ENCODE measurements around the gene BORCS8.

The BORCS8 gene

GRCh38 chr19:19162495-19162894, 29.5 kb downstream of the BORCS8 start:
- no peak overlapping the region for H3K4me2 ChIP-seq (ENCODE audit: low read depth, low read length, poor library complexity, severe bottlenecking)
- H3F3A ChIP-seq (ENCODE audit: low read depth) = no peaks in the 10 kb centered on the region
- no peaks in the 10 kb centered on the region for H3K36me3 ChIP-seq (ENCODE audit: insufficient read depth, low read length)
- no peak overlapping the region for H2AFZ ChIP-seq (ENCODE audit: low read length)
- H3K9me2 ChIP-seq (replicated peaks; ENCODE audit: low read depth, low read length) = no peaks in the 10 kb centered on the region
- H3K9ac ChIP-seq (ENCODE audit: low read depth, low read length, poor library complexity, severe bottlenecking) = no peak overlapping the region
- no peaks in the 10 kb centered on the region for H3K4me1 ChIP-seq (ENCODE audit: insufficient read depth, low read length, poor library complexity, severe bottlenecking)
- no peaks in the 10 kb centered on the region for H3K27me3 ChIP-seq (ENCODE audit: insufficient read depth, low read length, poor library complexity, severe bottlenecking)
- H4K20me1 ChIP-seq (ENCODE audit: insufficient read depth, low read length, poor library complexity, severe bottlenecking) = no peaks in the 10 kb centered on the region
- no peaks in the 10 kb centered on the region for H3K9me3 ChIP-seq (ENCODE audit: insufficient read depth, low read depth, low read length)
- H3K4me3 ChIP-seq (ENCODE audit: low read length, poor library complexity, severe bottlenecking) = no peak overlapping the region
- TF ChIP-seq, protein P1, sequence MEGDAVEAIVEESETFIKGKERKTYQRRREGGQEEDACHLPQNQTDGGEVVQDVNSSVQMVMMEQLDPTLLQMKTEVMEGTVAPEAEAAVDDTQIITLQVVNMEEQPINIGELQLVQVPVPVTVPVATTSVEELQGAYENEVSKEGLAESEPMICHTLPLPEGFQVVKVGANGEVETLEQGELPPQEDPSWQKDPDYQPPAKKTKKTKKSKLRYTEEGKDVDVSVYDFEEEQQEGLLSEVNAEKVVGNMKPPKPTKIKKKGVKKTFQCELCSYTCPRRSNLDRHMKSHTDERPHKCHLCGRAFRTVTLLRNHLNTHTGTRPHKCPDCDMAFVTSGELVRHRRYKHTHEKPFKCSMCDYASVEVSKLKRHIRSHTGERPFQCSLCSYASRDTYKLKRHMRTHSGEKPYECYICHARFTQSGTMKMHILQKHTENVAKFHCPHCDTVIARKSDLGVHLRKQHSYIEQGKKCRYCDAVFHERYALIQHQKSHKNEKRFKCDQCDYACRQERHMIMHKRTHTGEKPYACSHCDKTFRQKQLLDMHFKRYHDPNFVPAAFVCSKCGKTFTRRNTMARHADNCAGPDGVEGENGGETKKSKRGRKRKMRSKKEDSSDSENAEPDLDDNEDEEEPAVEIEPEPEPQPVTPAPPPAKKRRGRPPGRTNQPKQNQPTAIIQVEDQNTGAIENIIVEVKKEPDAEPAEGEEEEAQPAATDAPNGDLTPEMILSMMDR (conservative IDR thresholded peaks at IDR 0.05; ENCODE audit: low read length) = no peak
- no peaks in the 10 kb centered on the region for H3K79me2 ChIP-seq (ENCODE audit: insufficient read depth, low read length)

DNA sequence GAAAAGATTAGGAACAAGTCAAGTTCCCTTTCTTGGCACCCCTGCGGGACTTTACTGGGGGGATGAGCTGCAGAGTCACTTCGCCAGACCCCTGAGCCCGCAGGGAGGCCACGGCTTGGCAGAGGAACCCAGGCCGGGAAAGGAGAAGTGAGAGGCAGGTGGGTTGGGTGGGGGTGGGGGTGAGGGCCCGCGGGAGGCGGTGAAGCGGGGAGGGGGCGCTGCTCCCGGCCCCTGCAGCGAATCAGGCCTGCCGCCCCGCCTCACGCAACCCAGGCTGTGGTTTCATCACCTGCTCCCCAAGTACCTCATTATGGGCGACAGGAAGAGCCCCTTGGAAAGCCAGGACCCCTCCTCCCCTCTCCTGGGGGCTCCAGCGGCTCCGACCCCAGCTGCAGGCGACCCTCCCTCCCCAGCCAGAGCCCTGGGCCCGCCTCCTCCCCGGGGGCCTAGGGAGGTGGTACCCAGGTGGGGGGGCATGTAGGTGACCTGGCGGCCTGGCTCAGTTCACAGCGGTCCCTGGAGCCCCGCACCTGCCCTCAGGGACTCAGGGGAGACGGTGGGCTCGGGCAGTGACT, 31.4 kb downstream of the BORCS8 start:
- no peak overlapping the region for H3K4me3 ChIP-seq (ENCODE audit: low read length, poor library complexity, severe bottlenecking)
- H2AFZ ChIP-seq (ENCODE audit: low read length) = no peak overlapping the region
- no peak overlapping the region for H3K4me2 ChIP-seq (ENCODE audit: low read depth, low read length, poor library complexity, severe bottlenecking)
- no peak for TF ChIP-seq EZH2phosphoT487 (IDR thresholded peaks at IDR 0.05; ENCODE audit: borderline replicate concordance)
- TF ChIP-seq, protein P1 (conservative IDR thresholded peaks at IDR 0.05; ENCODE audit: low read length) = no peak
- no peaks in the 10 kb centered on the region for H3K36me3 ChIP-seq (ENCODE audit: insufficient read depth, low read length)
- no peak overlapping the region for H3K9ac ChIP-seq (ENCODE audit: low read depth, low read length, poor library complexity, severe bottlenecking)
- no peaks in the 10 kb centered on the region for H3K79me2 ChIP-seq (ENCODE audit: insufficient read depth, low read length)
- no peaks in the 10 kb centered on the region for H3F3A ChIP-seq (ENCODE audit: low read depth)
- no peaks in the 10 kb centered on the region for H3K27me3 ChIP-seq (ENCODE audit: insufficient read depth, low read length, poor library complexity, severe bottlenecking)
- no peaks in the 10 kb centered on the region for H4K20me1 ChIP-seq (ENCODE audit: insufficient read depth, low read length, poor library complexity, severe bottlenecking)
- H3K4me1 ChIP-seq (ENCODE audit: insufficient read depth, low read length, poor library complexity, severe bottlenecking) = no peaks in the 10 kb centered on the region
- no peaks in the 10 kb centered on the region for H3K9me2 ChIP-seq (replicated peaks; ENCODE audit: low read depth, low read length)
- no peaks in the 10 kb centered on the region for H3K9me3 ChIP-seq (ENCODE audit: insufficient read depth, low read depth, low read length)

- Histone ChIP-seq H3F3A (ENCODE audit: low read depth) (no peaks in the 10 kb centered on the region), H3K4me1 (ENCODE audit: insufficient read depth, low read length, poor library complexity, severe bottlenecking) (no peaks in the 10 kb centered on the region), H3K9ac (ENCODE audit: low read depth, low read length, poor library complexity, severe bottlenecking) (no peak overlapping the region), H3K9me3 (ENCODE audit: insufficient read depth, low read depth, low read length) (no peaks in the 10 kb centered on the region), H3K27me3 (ENCODE audit: insufficient read depth, low read length, poor library complexity, severe bottlenecking) (no peaks in the 10 kb centered on the region), H4K20me1 (ENCODE audit: insufficient read depth, low read length, poor library complexity, severe bottlenecking) (no peaks in the 10 kb centered on the region), H3K36me3 (ENCODE audit: insufficient read depth, low read length) (no peaks in the 10 kb centered on the region), H2AFZ (ENCODE audit: low read length) (no peak overlapping the region), H3K4me3 (ENCODE audit: low read length, poor library complexity, severe bottlenecking) (no peak overlapping the region), H3K79me2 (ENCODE audit: insufficient read depth, low read length) (no peaks in the 10 kb centered on the region), H3K4me2 (ENCODE audit: low read depth, low read length, poor library complexity, severe bottlenecking) (no peak overlapping the region), H3K9me2 (replicated peaks; ENCODE audit: low read depth, low read length) (no peaks in the 10 kb centered on the region)
- no peak for TF ChIP-seq EZH2phosphoT487 (IDR thresholded peaks at IDR 0.05; ENCODE audit: borderline replicate concordance)
- TF ChIP-seq, protein P1 (conservative IDR thresholded peaks at IDR 0.05; ENCODE audit: low read length) = no peak
These were observed 32.4 kb downstream of the BORCS8 start for GRCh38 chr19:19159534-19159933.
